Adipose tissue (tissue), 3 donors: ENCODE data around the gene INTS4. TPM values are rescaled to one million over a fixed set of nuclear protein-coding genes. Genes with fewer than 3 reads are reported as not detected.
"Not testable (repeated sequence)": the region's sequence is repeated elsewhere in the genome, so short reads cannot be mapped to it uniquely, and the experiment has no call there.

Source experiments
- H3K27ac ChIP-seq: one replicate; pipeline ENCODE4 v1.5.1; 2013; ENCODE audit warnings: low read depth, low read length
- WGBS, 3 donors: extraction: QIAGEN DNeasy Blood & Tissue Kit; methylation state at CpG; one replicate each; pipeline ENCODE4 v1.1.7; 2013; 5-methylcytosine and 5-hydroxymethylcytosine counted together
- polyA plus RNA-seq, 3 donors: library from polyadenylated mRNA; stranded (reverse); fragments of 200-250 nt; gene quantifications; one replicate each; pipeline ENCODE4 v1.2.3, GENCODE V29; 2013
- donor health status: healthy with polysubstance abuse.
- donor health status: Bipolar disorder and iron deficiency.
- donor health status: healthy.

The INTS4 gene
- polyA plus RNA-seq, 3 donors: 11.4 to 24.5 (median 13.2) TPM

DNA sequence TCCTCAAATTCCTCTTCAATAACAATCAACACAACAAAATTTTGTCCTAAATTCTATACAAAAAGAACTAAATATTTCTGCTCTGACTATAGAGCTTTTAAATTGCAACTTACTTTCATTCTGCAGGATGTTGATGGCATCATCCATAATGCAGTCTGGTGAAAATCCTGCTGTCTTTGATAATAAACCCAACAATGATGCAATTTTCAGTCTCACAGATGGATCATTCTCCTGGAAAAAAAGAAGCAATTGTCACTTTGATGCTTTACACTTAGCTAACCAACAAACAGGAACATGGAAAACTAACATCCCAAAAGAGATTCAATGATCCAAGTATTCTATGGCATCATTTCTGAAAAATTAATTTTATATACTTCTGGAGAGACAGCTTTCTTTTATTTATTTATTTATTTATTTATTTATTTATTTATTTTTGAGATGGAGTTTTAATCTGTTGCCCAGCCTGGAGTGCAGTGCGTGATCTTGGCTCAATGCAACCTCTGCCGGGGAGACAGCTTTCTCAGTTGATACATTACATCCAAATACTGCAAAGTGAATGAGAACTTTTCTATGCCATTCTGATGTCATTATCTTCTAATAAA is 13.0 kb downstream of the INTS4 start:
- H3K27ac ChIP-seq: no peak overlapping the region
- 95 to 98% (median 98%) methylated on average over 2 of the region's 2 CpGs for WGBS, 3 donors

DNA sequence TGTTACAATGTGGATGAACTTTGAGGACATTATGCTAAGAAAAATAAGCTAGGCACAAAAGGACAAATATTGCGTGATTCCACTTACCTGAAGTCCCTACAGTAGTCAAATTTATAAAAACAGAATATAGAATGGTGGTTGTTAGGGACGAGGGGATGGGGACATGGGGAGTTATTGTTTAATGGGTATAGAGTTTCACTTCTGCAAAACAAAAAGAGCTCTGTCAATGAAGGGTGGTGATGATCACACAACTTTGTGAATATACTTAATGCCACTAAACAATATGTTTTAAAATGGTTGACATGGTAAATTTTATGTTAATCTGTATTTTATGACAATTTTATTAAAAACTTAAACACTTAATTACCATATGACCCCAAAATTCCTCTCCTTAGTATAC is 26.1 kb downstream of the INTS4 start:
- 86 to 95% (median 94%) methylated on average over 2 of the region's 2 CpGs for WGBS, 3 donors

DNA sequence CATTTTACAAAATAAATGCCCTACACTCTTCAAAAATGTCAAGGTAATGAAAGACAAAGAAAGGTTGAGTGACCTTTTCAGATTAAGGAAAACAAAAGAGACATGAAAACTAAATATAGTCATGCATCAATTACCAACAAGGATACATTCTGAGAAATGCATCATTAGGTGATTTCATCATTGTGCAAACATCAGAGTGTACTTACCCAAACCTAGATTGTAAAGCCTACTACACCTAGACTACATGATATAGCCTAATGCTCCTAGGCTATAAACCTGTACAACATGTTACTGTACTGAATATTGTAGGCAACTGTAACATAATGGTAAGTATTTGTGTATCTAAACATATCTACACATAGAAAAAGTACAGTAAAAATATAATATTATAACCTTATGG is 26.7 kb downstream of the INTS4 start:
- H3K27ac ChIP-seq: no peak overlapping the region

More for the DNA sequence above, 26.1 kb downstream of the INTS4 start:
- H3K27ac ChIP-seq: no peak overlapping the region

DNA sequence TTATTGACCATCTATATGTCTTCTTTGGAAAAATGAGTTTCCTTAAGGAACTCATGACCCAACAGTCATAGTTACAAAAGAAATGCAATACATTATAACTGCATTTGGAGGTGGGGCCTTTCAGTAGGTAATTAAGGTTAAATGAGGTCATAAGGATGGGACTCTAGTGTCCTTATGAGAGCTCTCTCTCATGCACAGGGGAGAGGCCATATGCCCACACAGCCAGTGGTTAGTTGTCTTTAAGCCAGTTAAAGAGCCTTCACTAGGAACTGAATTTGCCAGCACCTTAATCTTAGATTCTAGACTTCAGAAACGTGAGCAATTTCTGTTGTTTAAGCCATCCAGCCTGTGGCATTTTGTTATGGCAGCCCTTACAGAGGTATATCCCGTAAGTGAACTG is 27.3 kb downstream of the INTS4 start:
- 95 to 99% (median 96%) methylated on average over 2 of the region's 2 CpGs for WGBS, 3 donors
- H3K27ac ChIP-seq: no peak overlapping the region

DNA sequence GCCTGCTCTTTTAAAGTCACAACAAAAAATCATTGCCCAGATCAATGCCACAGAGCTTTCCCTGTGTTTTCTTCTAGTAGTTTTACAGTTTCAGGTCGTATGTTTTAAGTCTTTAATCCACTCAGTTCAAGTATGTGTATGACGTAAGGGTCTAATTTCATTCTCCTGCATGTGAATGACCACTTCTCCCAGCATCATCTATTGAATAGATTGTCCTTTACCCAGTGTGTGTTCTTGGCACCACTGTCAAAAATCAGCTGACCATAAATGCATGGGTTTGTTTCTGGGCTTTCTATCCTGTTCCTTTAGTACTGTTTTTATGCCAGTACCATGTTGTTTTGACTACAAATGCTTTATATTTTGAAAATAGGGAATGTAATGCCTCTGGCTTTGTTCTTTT is 28.1 kb downstream of the INTS4 start:
- H3K27ac ChIP-seq: no peak overlapping the region
- 84 to 92% (median 92%) methylated on average over 2 of the region's 2 CpGs for WGBS, 3 donors

DNA sequence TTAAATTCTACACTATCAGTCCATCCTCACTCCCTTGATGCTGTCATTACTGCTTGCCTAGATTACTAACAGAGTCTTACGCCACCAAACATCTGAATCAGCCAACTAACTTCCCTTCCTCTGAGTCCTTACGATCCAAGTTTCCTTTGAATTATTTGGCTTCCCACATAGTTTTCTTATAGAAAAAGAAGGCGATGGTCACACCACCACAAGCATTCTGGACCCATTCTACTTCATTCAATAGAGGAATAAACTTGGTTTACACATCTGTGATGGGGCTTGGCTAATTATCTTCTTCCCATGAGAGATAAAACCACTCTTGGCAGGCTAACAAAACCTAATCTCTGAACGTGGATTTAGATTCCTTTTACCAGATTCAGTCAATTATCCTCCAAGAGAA is 35.0 kb downstream of the INTS4 start:
- WGBS, 3 donors: 71 to 75% (median 73%) methylated on average over 4 of the region's 4 CpGs
- H3K27ac ChIP-seq: no peak overlapping the region

DNA sequence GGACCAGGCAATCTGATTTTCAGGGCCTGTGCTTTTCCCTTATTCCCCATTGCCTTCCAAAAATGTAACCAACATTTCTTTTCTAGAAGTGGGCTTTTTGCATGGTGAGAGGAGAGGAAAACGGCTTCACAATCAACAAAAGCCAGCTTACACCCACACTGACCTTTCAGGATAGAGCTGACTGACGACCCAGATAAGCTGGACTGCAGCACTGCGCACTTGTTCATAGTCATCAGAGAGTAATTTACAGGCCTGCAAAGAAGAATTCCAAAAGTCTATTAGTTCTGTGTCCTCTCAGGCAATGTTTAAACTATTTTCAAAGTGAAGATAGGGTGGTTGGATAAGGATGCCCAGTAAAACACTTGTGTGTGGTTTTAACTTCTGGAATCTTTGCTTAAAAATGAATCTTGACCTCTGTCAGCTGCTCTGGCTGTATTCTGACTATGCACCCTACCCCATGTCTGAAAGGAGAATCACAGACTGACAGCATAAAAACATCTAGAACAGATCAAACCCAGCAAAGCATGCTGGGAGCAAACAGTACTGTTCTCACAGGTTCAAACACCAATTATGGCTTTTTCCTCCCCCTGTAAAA is 35.8 kb downstream of the INTS4 start:
- WGBS, 3 donors: 61 to 79% (median 74%) methylated on average over 3 of the region's 3 CpGs
- H3K27ac ChIP-seq: not testable (repeated sequence)

DNA sequence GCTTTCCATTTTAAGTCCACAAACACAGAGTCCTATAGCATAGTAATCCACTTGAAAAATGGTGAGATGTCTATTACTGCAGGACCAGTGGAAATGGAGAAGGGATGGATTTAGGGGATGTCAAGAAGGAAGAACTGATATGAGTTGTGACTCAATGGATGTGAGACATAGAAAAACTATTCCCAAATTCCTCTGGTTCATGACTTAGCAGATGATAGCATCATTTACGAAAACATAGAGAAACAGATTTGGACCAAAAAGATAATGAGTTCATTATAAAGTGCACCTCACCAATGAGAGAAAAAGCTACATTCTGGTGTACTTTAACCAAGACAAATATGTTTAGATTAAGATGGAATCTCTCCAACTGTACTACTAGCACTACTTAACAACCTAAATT is 51.2 kb downstream of the INTS4 start:
- H3K27ac ChIP-seq: not testable (repeated sequence)
- WGBS, 3 donors: 88 to 93% (median 90%) methylated on average over 1 of the region's 1 CpG

DNA sequence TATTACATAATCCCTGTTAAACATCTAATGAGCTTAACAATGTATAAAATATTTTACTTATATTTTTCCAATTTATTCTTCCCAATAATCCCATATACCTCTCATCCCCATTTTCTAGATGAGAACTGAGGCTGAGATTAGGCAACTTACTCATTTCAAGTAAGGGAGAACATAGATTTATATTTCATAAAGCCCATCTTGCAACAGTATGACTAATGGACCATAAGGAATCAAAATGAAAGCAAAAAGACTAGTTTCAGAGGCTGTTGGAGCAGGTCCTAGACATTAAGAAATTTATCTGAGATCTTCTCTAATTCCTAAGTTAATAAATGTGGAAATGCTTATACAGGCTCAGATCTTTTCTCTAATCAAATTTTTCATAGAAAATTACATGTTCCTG is 52.0 kb downstream of the INTS4 start:
- H3K27ac ChIP-seq: not testable (repeated sequence)

DNA sequence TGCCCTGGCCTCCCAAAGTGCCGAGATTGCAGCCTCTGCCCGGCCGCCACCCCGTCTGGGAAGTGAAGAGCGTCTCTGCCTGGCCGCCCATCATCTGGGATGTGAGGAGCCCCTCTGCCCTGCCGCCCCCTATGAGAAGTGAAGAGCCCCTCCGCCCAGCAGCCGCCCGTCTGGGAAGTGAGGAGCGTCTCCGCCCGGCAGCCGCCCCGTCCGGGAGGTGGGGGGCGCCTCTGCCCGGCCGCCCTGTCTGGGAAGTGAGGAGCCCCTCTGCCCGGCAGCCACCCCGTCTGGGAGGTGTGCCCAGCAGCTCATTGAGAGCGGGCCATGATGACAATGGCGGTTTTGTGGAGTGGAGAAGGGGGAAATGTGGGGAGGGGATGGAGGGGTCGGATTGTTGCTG is 60.9 kb downstream of the INTS4 start:
- H3K27ac ChIP-seq: not testable (repeated sequence)
- 93 to 98% (median 94%) methylated on average over 19 to 24 of the region's 24 CpGs for WGBS, 3 donors

DNA sequence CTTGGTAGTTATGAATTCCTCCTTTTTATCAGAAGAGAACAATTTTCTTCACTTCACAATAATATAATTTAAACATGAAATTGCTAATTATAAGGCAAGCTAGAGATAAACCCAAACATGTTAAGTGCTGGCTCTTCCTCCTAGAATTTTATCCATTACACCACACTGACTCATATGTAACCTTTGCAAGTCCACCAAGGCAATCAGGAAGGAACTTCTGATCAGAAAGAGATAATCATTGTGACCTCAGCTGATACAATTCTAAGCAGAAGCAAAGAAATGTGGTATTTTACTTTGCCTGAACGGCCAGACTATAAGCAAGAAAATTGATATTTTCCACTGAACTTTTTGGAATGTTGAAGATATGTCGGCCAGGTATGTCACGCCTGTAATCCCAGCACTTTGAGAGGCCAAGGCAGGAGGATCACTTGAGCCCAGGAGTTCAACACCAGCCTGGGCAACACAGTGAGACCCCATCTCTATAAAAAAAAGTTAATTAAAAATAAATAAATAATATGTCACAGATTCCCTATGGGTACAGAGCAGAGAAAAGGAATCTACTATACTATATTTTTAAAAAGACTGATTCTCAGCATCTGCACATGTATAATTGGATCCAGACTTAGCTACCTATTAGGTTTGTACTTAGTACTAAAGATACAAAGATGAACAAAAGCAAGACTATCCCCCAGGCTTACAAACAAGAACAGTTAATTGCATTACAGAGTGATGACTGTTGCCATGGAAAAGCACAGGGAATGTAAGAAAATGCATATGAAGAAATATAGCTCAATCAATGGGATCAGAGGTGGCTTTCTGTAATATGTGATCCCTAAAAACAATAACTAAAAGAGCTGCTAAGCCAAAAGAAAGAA is 63.9 kb downstream of the INTS4 start:
- not testable (repeated sequence) for H3K27ac ChIP-seq

DNA sequence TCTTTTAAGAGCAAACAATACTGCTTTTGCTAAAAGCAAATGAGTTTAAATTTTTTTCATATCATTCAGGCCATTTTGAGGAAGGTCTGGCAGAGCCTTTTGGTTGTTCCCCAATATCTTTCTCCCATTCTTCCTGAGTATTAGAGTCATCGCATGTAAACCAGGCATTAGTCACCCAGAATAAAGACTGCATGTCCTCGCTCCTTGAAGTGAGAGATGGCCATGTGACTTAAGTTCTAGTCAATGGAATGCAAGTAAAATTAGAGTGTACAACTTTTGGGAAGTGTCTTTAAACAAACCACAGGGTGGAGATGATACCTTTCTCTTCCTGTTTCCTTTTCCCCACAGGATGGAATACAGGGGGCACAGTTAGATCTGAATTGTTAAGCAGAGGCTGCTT is 76.8 kb downstream of the INTS4 start:
- not testable (repeated sequence) for H3K27ac ChIP-seq
- no CpG with 5 or more reads among the region's 2 CpGs for WGBS, 3 donors

More for the DNA sequence above, 63.9 kb downstream of the INTS4 start:
- WGBS, 3 donors: 77 to 95% (median 87%) methylated on average over 3 of the region's 3 CpGs

DNA sequence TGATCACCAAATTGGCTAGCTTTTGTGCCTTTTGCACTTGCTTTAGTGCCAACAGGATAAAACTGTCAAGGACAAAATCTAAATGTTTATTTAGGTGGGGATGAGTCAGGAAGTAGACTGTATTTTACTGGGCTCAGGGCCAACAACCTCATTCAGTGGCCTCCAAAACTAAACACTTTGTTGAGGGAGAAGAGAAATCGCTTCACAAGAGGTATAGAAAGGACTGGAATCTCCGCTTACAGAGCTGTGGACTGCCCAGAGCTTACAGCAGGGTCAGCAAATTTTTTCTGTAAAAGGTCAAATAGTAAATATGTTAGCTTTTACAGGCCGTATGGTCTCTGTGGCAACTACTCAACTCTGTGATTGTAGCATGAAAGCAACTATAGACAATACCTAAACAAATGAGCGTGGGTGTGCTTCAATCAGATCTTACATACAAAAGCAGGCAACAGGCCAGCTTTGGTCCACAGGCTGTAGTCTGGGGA is 80.1 kb downstream of the INTS4 start:
- not testable (repeated sequence) for H3K27ac ChIP-seq
- WGBS, 3 donors: 39 to 61% (median 55%) methylated on average over 4 of the region's 4 CpGs

DNA sequence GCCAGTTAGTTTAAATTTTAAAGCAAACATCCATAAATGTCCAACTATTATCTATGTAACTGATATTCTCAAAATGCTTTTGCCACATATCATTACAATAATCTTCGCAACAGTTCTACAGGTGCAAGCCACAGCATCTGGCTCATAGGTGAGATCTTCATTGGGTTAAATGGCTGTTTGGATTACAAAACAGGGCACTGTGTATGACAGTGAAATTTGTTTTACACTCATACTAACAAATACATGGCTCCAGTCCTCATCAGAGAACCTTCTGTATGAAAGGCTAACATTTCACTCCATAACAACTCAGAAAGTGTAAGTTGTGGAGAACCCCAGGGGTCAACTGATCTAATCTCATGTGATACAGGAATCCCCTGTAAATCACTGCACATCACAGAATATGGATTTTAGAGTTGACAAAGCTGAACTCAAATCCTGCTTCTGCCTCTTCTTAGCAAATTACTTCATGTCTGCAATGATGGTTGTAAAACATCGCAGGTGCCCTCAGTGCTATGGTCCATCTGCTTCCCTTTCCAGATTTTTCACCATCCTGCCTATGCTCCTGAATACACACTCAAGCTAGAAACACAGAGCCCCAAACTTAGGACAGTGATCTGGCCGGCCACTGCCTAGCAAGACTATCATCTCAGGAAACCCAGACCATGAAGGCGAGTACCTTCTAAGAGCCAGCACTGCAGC is 80.7 kb downstream of the INTS4 start:
- H3K27ac ChIP-seq: not testable (repeated sequence)
- WGBS, 3 donors: 74 to 77% (median 77%) methylated on average over 3 to 4 of the region's 4 CpGs

DNA sequence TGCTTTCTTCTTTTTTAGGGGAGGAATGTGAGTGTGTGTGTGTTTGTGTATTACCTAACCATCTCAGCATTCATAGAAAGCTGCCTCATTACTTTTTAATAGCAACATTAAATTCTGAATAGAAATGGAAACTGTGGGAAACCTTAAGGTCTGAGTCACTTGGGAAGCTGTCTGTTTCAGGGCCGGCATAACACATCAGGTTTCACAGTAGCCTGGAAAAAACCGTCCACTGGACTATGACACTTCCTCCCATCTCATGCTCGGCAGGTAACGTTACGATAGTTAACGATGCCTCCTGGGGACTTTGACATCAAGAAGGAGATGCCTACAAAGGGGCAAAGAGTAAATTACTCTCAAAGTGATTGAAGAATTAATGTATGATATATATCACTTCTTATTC is 83.6 kb downstream of the INTS4 start:
- H3K27ac ChIP-seq: not testable (repeated sequence)
- 91 to 98% (median 96%) methylated on average over 6 of the region's 6 CpGs for WGBS, 3 donors

DNA sequence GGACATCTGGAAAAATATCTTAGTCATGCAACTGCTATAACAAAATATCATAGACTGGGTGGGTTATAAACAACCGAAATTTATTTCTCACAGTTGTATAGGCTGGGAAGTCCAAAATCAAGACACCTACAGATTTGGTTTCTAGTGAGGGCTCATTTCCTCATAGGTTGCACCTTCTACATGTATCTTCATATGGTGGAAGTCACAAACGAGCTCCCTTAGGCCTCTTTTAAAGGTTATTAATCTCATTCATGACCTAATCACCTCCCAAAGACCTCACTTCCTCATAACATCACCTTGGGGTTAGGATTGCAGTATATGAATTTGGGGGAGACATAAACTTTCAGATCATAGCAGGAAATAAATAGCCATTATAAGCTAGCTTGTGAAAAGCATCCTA is 85.2 kb downstream of the INTS4 start:
- WGBS, 3 donors: 92 to 100% (median 95%) methylated on average over 2 of the region's 2 CpGs

DNA sequence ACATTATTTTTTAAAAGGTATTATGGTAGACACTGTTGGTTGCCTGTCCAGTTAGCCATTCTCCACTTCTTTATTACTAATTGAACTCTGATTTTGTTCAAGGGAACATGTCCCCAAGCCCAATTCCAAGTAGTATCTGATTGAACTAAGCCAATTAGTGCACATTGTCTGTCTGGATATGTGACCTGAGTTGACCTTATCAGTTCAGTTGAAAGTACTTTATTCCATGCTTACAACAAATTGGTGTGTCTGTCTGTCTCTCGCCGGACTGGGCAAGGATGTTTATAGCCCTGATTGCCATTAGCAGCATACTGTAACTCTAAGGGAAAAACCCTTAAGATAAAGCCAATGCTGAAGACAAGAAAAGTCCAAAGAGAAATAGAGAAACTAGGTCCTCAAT is 85.6 kb downstream of the INTS4 start:
- H3K27ac ChIP-seq: no peak overlapping the region
- 98% methylated on average over 2 of the region's 2 CpGs for WGBS, 3 donors

More for the DNA sequence above, 85.2 kb downstream of the INTS4 start:
- H3K27ac ChIP-seq: no peak overlapping the region

DNA sequence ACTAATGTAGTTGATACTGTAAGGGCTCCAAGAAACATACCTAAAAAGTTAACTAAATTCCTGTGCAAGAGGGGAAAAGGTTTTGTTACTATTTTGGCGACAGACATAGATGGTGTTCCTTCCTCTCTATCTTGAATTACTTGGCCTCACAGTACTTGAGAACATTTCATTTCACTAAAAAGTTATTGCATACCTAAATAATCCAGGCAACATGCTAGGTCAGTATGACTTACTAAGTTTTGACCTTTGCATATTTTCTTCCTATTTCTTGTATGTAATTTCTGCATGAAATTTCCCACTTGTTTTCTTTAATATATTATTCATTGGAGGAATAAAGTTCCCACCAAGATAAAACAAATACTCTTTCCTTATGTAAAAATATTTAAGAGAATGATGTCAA is 99.5 kb downstream of the INTS4 start:
- H3K27ac ChIP-seq: not testable (repeated sequence)
- 63 to 96% (median 86%) methylated on average over 1 of the region's 1 CpG for WGBS, 3 donors

DNA sequence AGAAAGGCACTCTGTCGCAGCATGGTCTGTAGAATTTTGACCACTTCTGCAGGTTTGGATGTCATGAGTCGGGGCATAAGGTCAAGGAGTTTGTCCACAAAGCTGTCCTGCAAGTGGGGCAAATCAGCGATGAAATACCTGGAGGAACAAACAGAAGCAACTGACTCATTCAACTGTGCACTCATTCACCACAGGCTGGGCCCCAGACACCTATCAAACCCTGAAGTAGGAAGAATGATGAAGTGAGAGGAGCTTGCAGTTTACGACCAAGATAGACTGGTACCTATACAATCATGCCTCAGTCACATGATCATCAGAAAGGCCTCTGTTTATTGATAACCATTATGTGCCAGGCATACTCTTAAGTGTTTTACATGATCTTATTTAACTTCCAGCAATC is 102.8 kb downstream of the INTS4 start:
- 97 to 98% (median 98%) methylated on average over 3 of the region's 4 CpGs for WGBS, 3 donors
- H3K27ac ChIP-seq: not testable (repeated sequence)
